IPS-NIHi7 (cell line): ENCODE results near the gene REELD1.
A peak's percentile ranks its signal among the peaks of the same experiment; 100 is the strongest.

Experiments used
- DNase-seq: peaks from one replicate; pipeline ENCODE4 v3.0.0; 2012; ENCODE audit warnings: mixed read lengths; ENCODE audit errors: extremely low spot score

Gene REELD1

GRCh38 chr4:146224326-146224966, 10.1 kb downstream of the REELD1 start:
- no peak for DNase-seq

GRCh38 chr4:146229406-146229805, 15.1 kb downstream of the REELD1 start:
- no peak for DNase-seq

GRCh38 chr4:146232131-146232722, 17.9 kb downstream of the REELD1 start:
- no peak for DNase-seq

GRCh38 chr4:146235654-146236177, 21.4 kb downstream of the REELD1 start:
- DNase-seq: no peak

GRCh38 chr4:146236216-146236615, 21.9 kb downstream of the REELD1 start:
- no peak for DNase-seq

- no peak for DNase-seq
Observed at GRCh38 chr4:146237092-146237491, 22.8 kb downstream of the REELD1 start.

- no peak for DNase-seq
Observed at GRCh38 chr4:146238107-146238506, 23.8 kb downstream of the REELD1 start.

DNA sequence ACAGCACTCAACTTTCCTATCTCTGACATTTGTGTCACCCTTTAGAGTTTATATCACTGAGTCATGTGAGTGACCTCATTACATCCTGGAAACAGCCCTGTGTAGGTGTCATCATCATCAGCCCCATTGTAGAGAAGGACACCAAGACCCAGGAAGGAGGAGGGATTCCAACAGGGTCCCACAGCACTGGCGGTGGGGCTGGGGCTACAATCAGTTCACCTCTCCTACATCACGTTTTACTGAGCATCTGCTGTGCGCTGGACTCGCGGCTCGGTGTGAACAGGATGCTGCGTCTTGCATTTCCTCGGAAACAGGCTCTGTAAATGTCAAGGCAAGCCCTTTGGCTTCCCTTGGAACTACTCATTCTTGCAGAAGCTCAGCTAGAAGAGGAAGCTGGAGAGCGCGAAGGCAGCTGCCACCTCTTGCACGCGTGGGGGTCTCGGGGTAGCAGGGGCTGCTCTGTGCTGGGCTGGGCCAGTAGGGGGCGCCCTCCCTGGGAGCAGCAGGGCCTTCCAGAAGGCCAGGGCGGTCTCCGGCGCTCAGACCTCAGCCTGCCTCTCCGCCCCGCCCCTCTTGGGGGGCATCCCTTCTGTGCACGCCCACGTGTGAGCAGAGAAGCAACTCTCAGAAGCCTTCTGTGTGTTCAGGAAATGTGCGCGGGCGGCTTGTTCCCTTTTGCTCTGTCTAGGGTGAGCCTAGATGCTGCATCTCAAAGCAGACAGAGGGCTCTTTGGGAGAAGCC, 29.0 kb downstream of the REELD1 start:
- DNase-seq: peak; percentile 84

DNA sequence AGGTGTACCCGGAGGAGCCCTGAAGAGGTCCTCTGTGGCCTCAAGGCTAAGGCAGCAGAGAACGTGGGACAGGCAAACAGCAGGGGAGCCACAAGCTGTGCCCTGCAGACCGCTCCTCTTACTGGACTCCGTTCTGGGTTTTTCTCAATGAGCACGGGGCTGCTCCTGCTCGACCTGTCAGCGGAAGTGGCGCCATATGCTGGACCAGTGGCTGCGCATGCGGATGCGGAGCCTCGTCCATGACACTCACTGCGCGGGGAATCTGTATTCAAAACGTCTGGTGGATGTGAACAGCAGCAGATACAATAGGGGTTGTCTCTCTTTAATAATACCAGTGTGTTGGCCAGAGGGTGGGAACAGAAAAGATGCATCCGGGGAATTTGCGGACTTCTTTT, 29.5 kb downstream of the REELD1 start:
- no peak for DNase-seq

GRCh38 chr4:146244496-146244895, 30.2 kb downstream of the REELD1 start:
- no peak for DNase-seq

GRCh38 chr4:146245246-146245645, 30.9 kb downstream of the REELD1 start:
- DNase-seq: no peak

DNA sequence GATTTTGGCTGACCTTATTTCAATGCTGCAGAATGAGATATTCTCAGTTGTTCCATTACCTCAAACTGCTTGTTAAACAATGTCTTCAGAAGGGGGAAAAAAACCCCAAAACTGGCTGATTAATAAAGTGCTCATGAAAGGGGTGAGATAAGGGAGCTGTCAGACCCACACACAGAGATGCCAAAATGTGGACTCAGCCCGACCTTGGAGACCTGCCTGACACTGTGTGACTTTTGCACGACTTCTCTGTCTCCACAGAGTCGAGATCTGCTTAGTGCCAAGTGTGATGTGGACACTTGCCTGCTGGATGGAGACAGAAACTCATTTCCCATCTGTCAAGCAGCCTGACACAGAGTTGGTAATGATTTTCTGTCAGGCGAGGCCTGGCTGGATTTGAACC, 31.5 kb downstream of the REELD1 start:
- DNase-seq: no peak

- DNase-seq: no peak
Observed at GRCh38 chr4:146246381-146246780, 32.0 kb downstream of the REELD1 start.

- no peak for DNase-seq
Observed at GRCh38 chr4:146247356-146247755, 33.0 kb downstream of the REELD1 start.

DNA sequence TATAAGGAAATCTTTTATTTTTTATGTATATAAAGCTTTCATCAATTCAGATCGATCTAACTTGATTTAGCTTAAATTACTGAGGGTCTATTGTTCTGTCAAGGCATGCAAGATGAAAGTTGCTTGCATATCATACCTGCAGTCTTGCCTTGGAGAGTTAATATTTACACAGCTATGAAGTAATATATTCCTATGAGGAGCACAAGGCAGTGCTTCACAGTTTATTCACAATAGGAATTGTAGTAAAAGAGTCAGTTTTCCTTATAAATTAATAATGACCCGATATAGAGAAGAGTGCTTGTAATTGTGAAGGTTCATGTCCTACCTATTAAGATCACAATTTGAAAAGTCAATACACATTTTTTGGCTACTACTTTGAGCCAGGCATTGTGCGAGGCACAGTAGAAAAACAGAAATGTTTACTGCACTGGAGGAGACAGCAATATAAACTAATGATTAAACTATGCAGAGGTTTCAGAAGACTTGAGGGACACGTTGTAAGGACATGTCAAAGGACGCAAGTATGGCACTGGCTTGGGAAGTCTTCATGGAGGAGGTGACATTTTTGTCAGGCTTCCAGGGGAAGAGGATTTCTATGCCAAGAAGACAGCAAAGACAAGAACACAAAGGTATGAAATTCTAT, 38.8 kb downstream of the REELD1 start:
- DNase-seq: no peak

GRCh38 chr4:146255463-146255862, 41.1 kb downstream of the REELD1 start:
- no peak for DNase-seq

DNA sequence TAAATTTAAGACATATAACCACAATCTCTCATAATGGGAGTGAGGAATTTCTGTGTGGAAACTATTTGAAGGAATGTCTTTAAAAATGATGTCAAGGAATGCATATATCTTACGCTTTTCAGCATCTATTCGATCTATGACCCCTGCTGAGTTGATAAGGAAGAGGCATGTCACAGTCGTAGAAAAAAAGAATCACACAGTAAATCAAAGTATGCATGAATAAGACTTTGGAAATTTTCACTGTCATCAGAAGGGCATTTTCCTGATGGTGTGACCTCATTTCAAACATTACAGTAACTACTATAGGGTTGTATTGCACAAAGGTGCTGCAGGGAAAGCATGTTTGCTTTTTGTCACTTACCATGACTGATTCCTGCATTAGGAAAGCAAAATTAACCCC, 41.5 kb downstream of the REELD1 start:
- no peak for DNase-seq

GRCh38 chr4:146256328-146256727, 42.0 kb downstream of the REELD1 start:
- DNase-seq: no peak

DNA sequence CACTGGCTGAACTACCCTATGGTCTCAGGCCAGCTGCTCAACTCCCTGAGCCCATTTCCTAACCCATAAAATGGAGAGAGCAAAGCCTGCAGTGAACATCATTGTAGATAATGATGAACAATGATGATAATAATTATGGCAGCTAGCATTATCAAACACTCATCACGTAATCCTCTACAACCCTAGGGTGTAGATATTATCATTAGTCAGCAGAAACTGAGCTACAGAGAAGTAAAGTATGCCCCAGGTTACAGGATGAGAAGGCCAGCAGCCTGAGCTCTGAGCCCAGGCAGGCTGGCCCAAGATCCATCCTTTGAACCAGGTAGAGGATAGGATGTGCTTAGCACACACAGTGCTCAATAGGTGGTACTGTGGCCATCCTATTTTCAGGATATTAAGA, 43.2 kb downstream of the REELD1 start:
- no peak for DNase-seq

- DNase-seq: no peak
Observed at GRCh38 chr4:146260521-146260920, 46.2 kb downstream of the REELD1 start.

GRCh38 chr4:146261041-146261440, 46.7 kb downstream of the REELD1 start:
- DNase-seq: no peak

DNA sequence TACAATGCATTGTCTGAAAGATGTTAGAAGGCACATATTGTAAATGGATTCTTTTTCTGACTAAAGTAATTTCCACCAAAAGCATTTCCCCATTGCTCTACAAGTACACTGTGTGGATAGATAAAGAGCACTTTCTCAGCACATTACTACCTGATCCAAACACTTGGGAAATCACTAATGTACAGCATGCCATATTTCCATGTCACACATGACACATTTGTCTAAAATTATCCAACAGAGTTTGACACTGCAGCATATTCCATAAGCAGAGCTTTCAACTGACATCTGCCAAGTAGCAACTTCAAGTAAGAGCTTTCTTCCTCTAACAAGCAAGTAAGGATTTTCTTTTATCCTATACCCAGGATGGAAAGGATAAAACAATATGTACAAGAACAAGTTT, 49.5 kb downstream of the REELD1 start:
- DNase-seq: no peak
